Measurements from ENCODE around the gene NADK.
"Not testable (repeated sequence)": the region's sequence is repeated elsewhere in the genome, so short reads cannot be mapped to it uniquely, and the experiment has no call there.

NADK gene

GRCh38 chr1:1704284-1704957, 73.8 kb downstream of the NADK start:
- not testable (repeated sequence) for DNase-seq (ENCODE audit: low read depth in 2 of 2)

DNA sequence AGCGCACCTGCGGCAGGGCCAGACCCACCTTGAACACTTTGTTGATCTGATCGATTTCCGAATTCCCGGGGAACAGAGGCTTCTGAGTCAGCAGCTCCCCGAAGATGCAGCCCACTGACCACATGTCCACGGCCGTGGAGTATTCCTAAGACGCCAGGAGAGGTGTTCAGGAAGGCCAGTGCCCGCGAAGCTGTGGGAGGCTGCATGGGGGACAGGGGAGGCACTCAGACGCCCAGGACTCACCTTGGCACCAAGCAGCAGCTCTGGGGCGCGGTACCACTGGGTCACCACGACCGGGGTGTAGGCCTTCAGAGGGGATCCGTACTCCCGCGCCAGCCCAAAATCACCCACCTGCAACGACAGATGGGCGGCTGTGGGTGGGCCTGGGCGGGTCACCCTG, 74.5 kb downstream of the NADK start:
- DNase-seq (ENCODE audit: low read depth in 2 of 2) = no peak

GRCh38 chr1:1702506-1702905, 75.8 kb downstream of the NADK start:
- DNase-seq (ENCODE audit: low read depth in 2 of 2) = not testable (repeated sequence)
